GM12878 (cell line): ENCODE measurements around the gene TCP11.

ENCODE experiments used
- ATF7 ChIP-seq: fragments of 450-650 bp; IDR thresholded peaks from 2 replicates; pipeline ENCODE4 v1.6.1; 2016; ENCODE audit warnings: low read depth, mild to moderate bottlenecking
- CEBPB ChIP-seq, 2 experiments: fragments of 150-350 bp in 1 of 2; IDR thresholded peaks; 2 replicates each; pipeline ENCODE4 v1.6.1; 2012 to 2014; ENCODE audit warnings: low read depth in 2 of 2, low read length in 2 of 2, borderline replicate concordance in 1 of 2, inconsistent platforms in 1 of 2
- HDAC6 ChIP-seq: fragments of 200-600 bp; sonication (generic); IDR thresholded peaks from one replicate; pipeline ENCODE4 v1.8.0; 2017; ENCODE audit warnings: antibody characterized with exemption; ENCODE audit not compliant: unreplicated experiment
- POLR2AphosphoS5 ChIP-seq: IDR thresholded peaks from 2 replicates; pipeline ENCODE4 v1.6.1; 2011; ENCODE audit warnings: mild to moderate bottlenecking, low read length, inconsistent platforms
- TF ChIP-seq, protein P1 (sequence below), 3 experiments: IDR thresholded peaks in 2 of 3; conservative IDR thresholded peaks in 1 of 3; 2 replicates each; pipeline ENCODE4 v1.5.1; 2011; ENCODE audit warnings: low read depth in 3 of 3, low read length in 3 of 3, mild to moderate bottlenecking in 3 of 3, control low read depth in 2 of 3, moderate library complexity in 2 of 3, inconsistent platforms in 1 of 3, mixed read lengths in 1 of 3; ENCODE audit not compliant: control insufficient read depth in 2 of 3, insufficient read depth in 1 of 3; ENCODE audit errors: extremely low read depth in 1 of 3
- TF ChIP-seq, protein P2 (sequence below): fragments of 450-650 bp; formaldehyde crosslinking; IDR thresholded peaks from 2 replicates; pipeline ENCODE4 v1.5.0; 2022; ENCODE audit warnings: mild to moderate bottlenecking, missing genetic modification characterization

GRCh38 chr6:35151466-35151865, 10.3 kb upstream of the TCP11 start:
- TF ChIP-seq, protein P1, sequence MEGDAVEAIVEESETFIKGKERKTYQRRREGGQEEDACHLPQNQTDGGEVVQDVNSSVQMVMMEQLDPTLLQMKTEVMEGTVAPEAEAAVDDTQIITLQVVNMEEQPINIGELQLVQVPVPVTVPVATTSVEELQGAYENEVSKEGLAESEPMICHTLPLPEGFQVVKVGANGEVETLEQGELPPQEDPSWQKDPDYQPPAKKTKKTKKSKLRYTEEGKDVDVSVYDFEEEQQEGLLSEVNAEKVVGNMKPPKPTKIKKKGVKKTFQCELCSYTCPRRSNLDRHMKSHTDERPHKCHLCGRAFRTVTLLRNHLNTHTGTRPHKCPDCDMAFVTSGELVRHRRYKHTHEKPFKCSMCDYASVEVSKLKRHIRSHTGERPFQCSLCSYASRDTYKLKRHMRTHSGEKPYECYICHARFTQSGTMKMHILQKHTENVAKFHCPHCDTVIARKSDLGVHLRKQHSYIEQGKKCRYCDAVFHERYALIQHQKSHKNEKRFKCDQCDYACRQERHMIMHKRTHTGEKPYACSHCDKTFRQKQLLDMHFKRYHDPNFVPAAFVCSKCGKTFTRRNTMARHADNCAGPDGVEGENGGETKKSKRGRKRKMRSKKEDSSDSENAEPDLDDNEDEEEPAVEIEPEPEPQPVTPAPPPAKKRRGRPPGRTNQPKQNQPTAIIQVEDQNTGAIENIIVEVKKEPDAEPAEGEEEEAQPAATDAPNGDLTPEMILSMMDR (IDR thresholded peaks at IDR 0.05 in 2 of 3, conservative IDR thresholded peaks at IDR 0.05 in 1 of 3; ENCODE audit: control insufficient read depth in 2 of 3, extremely low read depth in 1 of 3, insufficient read depth in 1 of 3, low read depth in 3 of 3, low read length in 3 of 3): no peak
- TF ChIP-seq POLR2AphosphoS5 (no peak), ATF7 (no peak), CEBPB (IDR thresholded peaks at IDR 0.05; ENCODE audit: borderline replicate concordance in 1 of 2, low read depth in 2 of 2, low read length in 2 of 2) (no peak), HDAC6 (no peak)
- TF ChIP-seq, protein P2, sequence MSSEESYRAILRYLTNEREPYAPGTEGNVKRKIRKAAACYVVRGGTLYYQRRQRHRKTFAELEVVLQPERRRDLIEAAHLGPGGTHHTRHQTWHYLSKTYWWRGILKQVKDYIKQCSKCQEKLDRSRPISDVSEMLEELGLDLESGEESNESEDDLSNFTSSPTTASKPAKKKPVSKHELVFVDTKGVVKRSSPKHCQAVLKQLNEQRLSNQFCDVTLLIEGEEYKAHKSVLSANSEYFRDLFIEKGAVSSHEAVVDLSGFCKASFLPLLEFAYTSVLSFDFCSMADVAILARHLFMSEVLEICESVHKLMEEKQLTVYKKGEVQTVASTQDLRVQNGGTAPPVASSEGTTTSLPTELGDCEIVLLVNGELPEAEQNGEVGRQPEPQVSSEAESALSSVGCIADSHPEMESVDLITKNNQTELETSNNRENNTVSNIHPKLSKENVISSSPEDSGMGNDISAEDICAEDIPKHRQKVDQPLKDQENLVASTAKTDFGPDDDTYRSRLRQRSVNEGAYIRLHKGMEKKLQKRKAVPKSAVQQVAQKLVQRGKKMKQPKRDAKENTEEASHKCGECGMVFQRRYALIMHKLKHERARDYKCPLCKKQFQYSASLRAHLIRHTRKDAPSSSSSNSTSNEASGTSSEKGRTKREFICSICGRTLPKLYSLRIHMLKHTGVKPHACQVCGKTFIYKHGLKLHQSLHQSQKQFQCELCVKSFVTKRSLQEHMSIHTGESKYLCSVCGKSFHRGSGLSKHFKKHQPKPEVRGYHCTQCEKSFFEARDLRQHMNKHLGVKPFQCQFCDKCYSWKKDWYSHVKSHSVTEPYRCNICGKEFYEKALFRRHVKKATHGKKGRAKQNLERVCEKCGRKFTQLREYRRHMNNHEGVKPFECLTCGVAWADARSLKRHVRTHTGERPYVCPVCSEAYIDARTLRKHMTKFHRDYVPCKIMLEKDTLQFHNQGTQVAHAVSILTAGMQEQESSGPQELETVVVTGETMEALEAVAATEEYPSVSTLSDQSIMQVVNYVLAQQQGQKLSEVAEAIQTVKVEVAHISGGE (CRISPR knock-in tag): no peak
